Type B pancreatic cell (in vitro differentiated cells): ENCODE measurements around the gene MERTK. TPM values are rescaled to one million over a fixed set of nuclear protein-coding genes. Genes with fewer than 3 reads are reported as not detected.
A peak's percentile ranks its signal among the peaks of the same experiment; 100 is the strongest.

Source experiments
- DNase-seq: peaks from one replicate; pipeline ENCODE4 v3.0.0; 2021; ENCODE audit warnings: mixed read lengths; ENCODE audit not compliant: unreplicated experiment; ENCODE audit errors: extremely low spot score
- H3K27ac Mint-ChIP-seq: 2 replicates; pipeline ENCODE4 v1.8.0; 2021; ENCODE audit warnings: mild to moderate bottlenecking, mixed read lengths
- H3K27me3 Mint-ChIP-seq: 2 replicates; pipeline ENCODE4 v1.8.0; 2021; ENCODE audit warnings: mixed read lengths
- H3K36me3 Mint-ChIP-seq: 2 replicates; pipeline ENCODE4 v1.8.0; 2021; ENCODE audit warnings: mixed read lengths
- H3K4me1 Mint-ChIP-seq: one replicate; pipeline ENCODE4 v1.8.0; 2021; ENCODE audit warnings: mixed read lengths; ENCODE audit not compliant: unreplicated experiment
- H3K4me3 Mint-ChIP-seq: 2 replicates; pipeline ENCODE4 v1.8.0; 2021; ENCODE audit warnings: mild to moderate bottlenecking, mixed read lengths
- H3K9me3 Mint-ChIP-seq: 2 replicates; pipeline ENCODE4 v1.8.0; 2021; ENCODE audit warnings: mixed read lengths
- CTCF ChIP-seq: fragments of 200-600 bp; sonication (generic); conservative IDR thresholded peaks from 2 replicates; pipeline ENCODE4 v1.5.0; 2021; ENCODE audit warnings: antibody characterized with exemption, mild to moderate bottlenecking
- total RNA-seq: library from RNA; stranded (reverse); gene quantifications from 2 replicates; pipeline ENCODE4 v1.2.1, GENCODE V29; 2021; ENCODE audit warnings: low replicate concordance

The MERTK gene
- total RNA-seq, 1 donor from 2014 or later = 25.7 TPM

GRCh38 chr2:112053917-112054846, 155.8 kb downstream of the MERTK start:
- Mint-ChIP-seq H3K36me3 (peaks cover 8% of the 10 kb centered on the region), H3K27ac (peak overlapping the region; percentile 91), H3K4me1 (peaks cover 32% of the 10 kb centered on the region), H3K4me3 (peak overlapping the region; percentile 97), H3K27me3 (no peaks in the 10 kb centered on the region), H3K9me3 (no peaks in the 10 kb centered on the region)
- TF ChIP-seq CTCF = no peak
- DNase-seq = peak; percentile 99

GRCh38 chr2:112054847-112055729, 156.7 kb downstream of the MERTK start, which contains the start of gene TMEM87B:
TMEM87B (plus strand) TSS chr2:112055269; CDS start chr2:112055592, 323 bp downstream.
- Mint-ChIP-seq H3K27me3 (no peaks in the 10 kb centered on the region), H3K4me1 (peaks cover 37% of the 10 kb centered on the region), H3K27ac (peak within 1 kb of the TSS; percentile 97), H3K4me3 (peak within 1 kb of the TSS; percentile 97), H3K36me3 (peaks cover 13% of the 10 kb centered on the region), H3K9me3 (no peaks in the 10 kb centered on the region)
- TF ChIP-seq CTCF = no peak
- DNase-seq = peak; percentile 99

GRCh38 chr2:112055730-112056625, 157.6 kb downstream of the MERTK start:
- Mint-ChIP-seq H3K4me3 (peak overlapping the region; percentile 92), H3K36me3 (peaks cover 13% of the 10 kb centered on the region), H3K27ac (peak overlapping the region; percentile 97), H3K9me3 (no peaks in the 10 kb centered on the region), H3K4me1 (peaks cover 37% of the 10 kb centered on the region), H3K27me3 (no peaks in the 10 kb centered on the region)
- peak; percentile 18 for TF ChIP-seq CTCF
- DNase-seq = no peak

- no peaks in the 10 kb centered on the region for H3K9me3 Mint-ChIP-seq
- peaks cover 37% of the 10 kb centered on the region for H3K4me1 Mint-ChIP-seq
- TF ChIP-seq CTCF = no peak
- no peaks in the 10 kb centered on the region for H3K27me3 Mint-ChIP-seq
- peaks cover 17% of the 10 kb centered on the region for H3K36me3 Mint-ChIP-seq
- DNase-seq = no peak
- peak overlapping the region; percentile 92 for H3K4me3 Mint-ChIP-seq
- peak overlapping the region; percentile 97 for H3K27ac Mint-ChIP-seq
These were observed 158.2 kb downstream of the MERTK start for GRCh38 chr2:112056626-112056987.

- DNase-seq = no peak
- no peak for TF ChIP-seq CTCF
- Mint-ChIP-seq H3K4me3 (no peak overlapping the region), H3K4me1 (peaks cover 28% of the 10 kb centered on the region), H3K36me3 (peaks cover 37% of the 10 kb centered on the region), H3K9me3 (no peaks in the 10 kb centered on the region), H3K27ac (no peak overlapping the region), H3K27me3 (no peaks in the 10 kb centered on the region)
These were observed 161.3 kb downstream of the MERTK start for GRCh38 chr2:112059671-112060070.
